SU-DHL-6 (cell line): ENCODE measurements around the gene MREG.

Source experiments
- H2AFZ ChIP-seq: fragments of 200-600 bp; sonication (generic); 2 replicates; pipeline ENCODE4 v1.6.1; 2014; ENCODE audit warnings: low read depth, mild to moderate bottlenecking, moderate library complexity, mixed read lengths, antibody characterized with exemption, low read length; ENCODE audit not compliant: severe bottlenecking
- H3F3A ChIP-seq: fragments of 200-600 bp; shearing (Covaris generic); 2 replicates; pipeline ENCODE4 v1.6.0; 2016; ENCODE audit warnings: antibody characterized with exemption, mild to moderate bottlenecking; ENCODE audit not compliant: insufficient read depth
- H3K27ac ChIP-seq: fragments of 200-600 bp; sonication (generic); 2 replicates; pipeline ENCODE4 v1.5.1; 2016; ENCODE audit warnings: low read depth, mild to moderate bottlenecking, low read length, moderate library complexity, mixed read lengths
- H3K27me3 ChIP-seq: fragments of 200-600 bp; sonication (generic), shearing (Covaris generic); 2 replicates; pipeline ENCODE4 v1.6.0; 2014; ENCODE audit warnings: mild to moderate bottlenecking, low read length
- H3K36me3 ChIP-seq: fragments of 200-600 bp; sonication (generic); 2 replicates; pipeline ENCODE4 v1.6.1; 2014; ENCODE audit warnings: mild to moderate bottlenecking, low read length, mixed read lengths
- H3K4me2 ChIP-seq: fragments of 300-600, 200-600 bp; shearing (Covaris generic), sonication (generic); 2 replicates; pipeline ENCODE4 v1.6.0; 2014; ENCODE audit warnings: low read length, low read depth, mild to moderate bottlenecking; ENCODE audit not compliant: poor library complexity, severe bottlenecking
- H3K4me3 ChIP-seq: fragments of 200-600 bp; sonication (generic); 2 replicates; pipeline ENCODE4 v1.5.1; 2014; ENCODE audit warnings: antibody characterized with exemption, low read length, mild to moderate bottlenecking, mixed read lengths; ENCODE audit not compliant: insufficient read depth, poor library complexity, severe bottlenecking
- H3K79me2 ChIP-seq: fragments of 200-600 bp; sonication (generic); 2 replicates; pipeline ENCODE4 v1.6.1; 2014; ENCODE audit warnings: mild to moderate bottlenecking, low read length, moderate library complexity; ENCODE audit not compliant: insufficient read depth
- H3K9ac ChIP-seq: fragments of 200-600 bp; sonication (generic); 2 replicates; pipeline ENCODE4 v1.7.0; 2014; ENCODE audit warnings: mild to moderate bottlenecking, low read length
- H3K9me2 ChIP-seq: fragments of 200-600 bp; sonication (generic); replicated peaks from 2 replicates; pipeline ENCODE4 v1.6.1; 2014; ENCODE audit warnings: low read length; ENCODE audit not compliant: insufficient read depth
- H3K9me3 ChIP-seq: fragments of 200-600 bp; sonication (generic); 2 replicates; pipeline ENCODE4 v1.6.1; 2014; ENCODE audit warnings: low read length, mixed read lengths; ENCODE audit not compliant: insufficient read depth
- H4K20me1 ChIP-seq: fragments of 200-600 bp; sonication (generic); 2 replicates; pipeline ENCODE4 v1.6.1; 2014; ENCODE audit warnings: low read depth, mild to moderate bottlenecking, antibody characterized with exemption, low read length, moderate library complexity, mixed read lengths
- EZH2phosphoT487 ChIP-seq: fragments of 200-600 bp; sonication (generic), shearing (Covaris generic); conservative IDR thresholded peaks from 2 replicates; pipeline ENCODE4 v1.6.1; 2018; ENCODE audit warnings: mild to moderate bottlenecking, antibody characterized with exemption, low read length, moderate library complexity, mixed read lengths
- TF ChIP-seq, protein P1 (sequence below): fragments of 200-600 bp; sonication (generic); IDR thresholded peaks from one replicate; pipeline ENCODE4 v1.5.1; 2017; ENCODE audit warnings: antibody characterized with exemption, mild to moderate bottlenecking, low read length, moderate library complexity; ENCODE audit not compliant: insufficient read depth, poor library complexity, severe bottlenecking

Gene MREG

DNA sequence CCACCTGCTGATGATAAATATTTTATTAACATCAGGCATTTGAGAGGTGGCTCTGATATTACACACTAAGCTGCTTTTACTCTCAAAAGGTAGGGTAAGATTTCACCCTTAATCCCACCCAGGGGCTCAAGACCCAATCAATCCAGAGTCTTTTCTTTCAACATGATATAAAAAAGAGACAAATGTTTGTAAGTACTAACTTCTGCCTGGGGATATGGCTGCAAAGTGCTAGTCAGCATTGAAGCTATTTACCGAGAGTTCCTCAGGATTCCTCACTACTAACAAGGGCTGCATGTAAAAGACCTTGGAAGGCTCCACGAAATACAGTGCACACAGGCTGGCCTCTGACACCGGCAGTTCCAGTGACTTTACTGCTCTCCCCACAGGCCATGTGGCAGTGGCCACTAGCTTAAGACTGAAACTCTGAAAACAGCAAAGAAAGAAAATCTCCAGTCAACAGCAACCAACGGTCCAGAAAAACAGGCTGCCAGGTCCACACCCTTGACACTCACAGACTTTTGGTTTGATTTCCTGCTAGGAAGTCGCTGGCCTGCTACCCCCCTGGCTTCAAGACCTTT, 11.2 kb downstream of the MREG start:
- TF ChIP-seq, protein P1, sequence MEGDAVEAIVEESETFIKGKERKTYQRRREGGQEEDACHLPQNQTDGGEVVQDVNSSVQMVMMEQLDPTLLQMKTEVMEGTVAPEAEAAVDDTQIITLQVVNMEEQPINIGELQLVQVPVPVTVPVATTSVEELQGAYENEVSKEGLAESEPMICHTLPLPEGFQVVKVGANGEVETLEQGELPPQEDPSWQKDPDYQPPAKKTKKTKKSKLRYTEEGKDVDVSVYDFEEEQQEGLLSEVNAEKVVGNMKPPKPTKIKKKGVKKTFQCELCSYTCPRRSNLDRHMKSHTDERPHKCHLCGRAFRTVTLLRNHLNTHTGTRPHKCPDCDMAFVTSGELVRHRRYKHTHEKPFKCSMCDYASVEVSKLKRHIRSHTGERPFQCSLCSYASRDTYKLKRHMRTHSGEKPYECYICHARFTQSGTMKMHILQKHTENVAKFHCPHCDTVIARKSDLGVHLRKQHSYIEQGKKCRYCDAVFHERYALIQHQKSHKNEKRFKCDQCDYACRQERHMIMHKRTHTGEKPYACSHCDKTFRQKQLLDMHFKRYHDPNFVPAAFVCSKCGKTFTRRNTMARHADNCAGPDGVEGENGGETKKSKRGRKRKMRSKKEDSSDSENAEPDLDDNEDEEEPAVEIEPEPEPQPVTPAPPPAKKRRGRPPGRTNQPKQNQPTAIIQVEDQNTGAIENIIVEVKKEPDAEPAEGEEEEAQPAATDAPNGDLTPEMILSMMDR = no peak
- TF ChIP-seq EZH2phosphoT487 = no peak
- Histone ChIP-seq H3K9me2 (no peaks in the 10 kb centered on the region), H3K79me2 (no peaks in the 10 kb centered on the region)

DNA sequence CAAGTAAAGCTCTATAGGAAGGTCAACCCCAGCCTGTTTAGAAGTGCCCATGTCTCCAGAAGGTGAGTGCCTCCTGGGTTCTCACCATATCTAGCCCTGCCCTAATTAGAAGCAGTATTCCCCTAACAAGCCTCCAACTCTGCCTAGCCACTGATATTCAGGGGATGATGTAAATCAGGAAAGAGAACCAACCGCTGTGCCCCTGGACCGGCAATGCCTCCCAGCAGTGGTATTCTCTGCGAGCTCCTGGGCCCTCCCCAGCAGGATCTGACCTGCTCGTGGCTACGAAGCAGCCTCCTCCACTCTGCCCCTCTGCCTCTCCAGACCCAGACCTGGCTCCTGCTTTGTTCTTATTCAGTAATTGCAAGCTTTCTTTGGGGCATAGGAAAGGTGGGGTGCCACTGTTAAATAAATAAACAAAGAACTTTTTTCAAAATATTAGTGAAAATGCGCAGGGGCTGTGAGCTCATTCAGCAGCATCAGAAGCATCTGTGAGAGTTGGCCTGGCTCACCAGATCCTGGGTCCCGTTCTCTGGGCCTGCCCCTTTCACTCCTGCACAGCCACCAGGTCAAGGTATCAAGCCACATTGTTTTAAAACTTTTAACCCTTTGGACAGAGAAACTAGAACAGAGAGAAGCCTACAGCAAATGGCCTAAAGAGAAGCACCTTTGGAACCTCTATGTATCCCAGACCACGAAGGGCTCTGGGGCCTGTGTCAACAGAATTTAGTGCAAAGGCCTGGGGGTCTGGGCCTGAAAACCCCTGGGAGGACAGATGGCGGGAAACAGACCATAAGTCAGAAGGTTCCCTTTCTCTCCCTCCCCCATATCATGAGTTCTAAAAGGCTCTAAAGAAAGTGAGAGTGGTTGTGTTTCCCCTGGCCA, 11.9 kb downstream of the MREG start:
- TF ChIP-seq EZH2phosphoT487 = no peak
- TF ChIP-seq, protein P1 = no peak
- no peak overlapping the region for H2AFZ ChIP-seq
- H3K9ac ChIP-seq = no peak overlapping the region
- no peak overlapping the region for H3K27ac ChIP-seq
- H3K9me2 ChIP-seq = no peaks in the 10 kb centered on the region
- no peaks in the 10 kb centered on the region for H3K27me3 ChIP-seq
- no peaks in the 10 kb centered on the region for H3K36me3 ChIP-seq
- no peaks in the 10 kb centered on the region for H3K9me3 ChIP-seq
- H3K4me2 ChIP-seq = no peak overlapping the region
- H3K4me3 ChIP-seq = no peak overlapping the region
- no peaks in the 10 kb centered on the region for H3K79me2 ChIP-seq
- H3F3A ChIP-seq = no peaks in the 10 kb centered on the region
- H4K20me1 ChIP-seq = no peaks in the 10 kb centered on the region

More for the DNA sequence above, 11.2 kb downstream of the MREG start:
- Histone ChIP-seq H3K4me3 (no peak overlapping the region), H3K27ac (no peak overlapping the region), H3K36me3 (no peaks in the 10 kb centered on the region), H3F3A (no peaks in the 10 kb centered on the region), H2AFZ (no peak overlapping the region), H3K9me3 (no peaks in the 10 kb centered on the region), H3K4me2 (no peak overlapping the region), H3K27me3 (no peaks in the 10 kb centered on the region), H4K20me1 (no peaks in the 10 kb centered on the region), H3K9ac (no peak overlapping the region)

GRCh38 chr2:215998636-215999035, 14.7 kb downstream of the MREG start:
- Histone ChIP-seq H3K27ac (no peak overlapping the region), H3K36me3 (no peaks in the 10 kb centered on the region), H3F3A (no peaks in the 10 kb centered on the region), H3K79me2 (no peaks in the 10 kb centered on the region), H3K9me3 (no peaks in the 10 kb centered on the region), H2AFZ (no peak overlapping the region), H3K9me2 (no peaks in the 10 kb centered on the region), H3K4me3 (no peak overlapping the region), H3K27me3 (no peaks in the 10 kb centered on the region), H4K20me1 (no peaks in the 10 kb centered on the region), H3K9ac (no peak overlapping the region), H3K4me2 (no peak overlapping the region)
- no peak for TF ChIP-seq EZH2phosphoT487
- TF ChIP-seq, protein P1 = no peak
